ENCODE measurements around the gene RNF149. TPM values are rescaled to one million over a fixed set of nuclear protein-coding genes. Genes with fewer than 3 reads are reported as not detected.
A peak's percentile ranks its signal among the peaks of the same experiment; 100 is the strongest.

Gene RNF149
- total and polyA plus RNA-seq, 9 of the 15 experiments (the other 6 are each of a cell fraction or from before 2014, with no cell fraction given) = 9.0 to 31.5 (median 22.8) TPM

DNA sequence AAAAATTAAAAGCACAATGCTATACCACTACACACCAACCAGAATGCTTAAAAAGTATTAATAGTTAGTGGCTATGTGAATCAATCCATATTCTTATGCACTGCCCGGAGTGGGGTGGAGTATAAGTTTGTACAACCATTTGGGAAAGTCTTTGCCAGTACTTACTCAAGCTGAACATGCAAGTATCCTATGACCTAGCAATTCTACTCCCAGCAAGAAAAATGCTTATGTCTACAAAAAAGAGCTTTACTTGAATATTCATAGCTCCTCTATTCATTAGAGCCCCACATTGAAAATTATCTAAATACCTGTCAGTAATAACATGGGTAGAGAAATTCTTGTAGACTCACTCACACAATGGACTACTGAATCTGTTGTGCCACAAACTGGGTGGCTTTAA, 77.3 kb downstream of the RNF149 start (continued):
- TF ChIP-seq, protein P1, sequence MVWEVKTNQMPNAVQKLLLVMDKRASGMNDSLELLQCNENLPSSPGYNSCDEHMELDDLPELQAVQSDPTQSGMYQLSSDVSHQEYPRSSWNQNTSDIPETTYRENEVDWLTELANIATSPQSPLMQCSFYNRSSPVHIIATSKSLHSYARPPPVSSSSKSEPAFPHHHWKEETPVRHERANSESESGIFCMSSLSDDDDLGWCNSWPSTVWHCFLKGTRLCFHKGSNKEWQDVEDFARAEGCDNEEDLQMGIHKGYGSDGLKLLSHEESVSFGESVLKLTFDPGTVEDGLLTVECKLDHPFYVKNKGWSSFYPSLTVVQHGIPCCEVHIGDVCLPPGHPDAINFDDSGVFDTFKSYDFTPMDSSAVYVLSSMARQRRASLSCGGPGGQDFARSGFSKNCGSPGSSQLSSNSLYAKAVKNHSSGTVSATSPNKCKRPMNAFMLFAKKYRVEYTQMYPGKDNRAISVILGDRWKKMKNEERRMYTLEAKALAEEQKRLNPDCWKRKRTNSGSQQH (CRISPR knock-in tag; IDR thresholded peaks at IDR 0.05) = no peak
- no peak for TF ChIP-seq YBX1 (IDR thresholded peaks at IDR 0.05)
- peak; percentile 79 for TF ChIP-seq ZNF316 (IDR thresholded peaks at IDR 0.05)
- TF ChIP-seq ADNP (tag; IDR thresholded peaks at IDR 0.05) = no peak
- no peak for TF ChIP-seq ARHGAP35 (IDR thresholded peaks at IDR 0.05; ENCODE audit: partially characterized antibody)
- peak; percentile 24; the same call in 1 of the 2 replicates for TF ChIP-seq MAFK (IDR thresholded peaks at IDR 0.05; ENCODE audit: low read length)

DNA sequence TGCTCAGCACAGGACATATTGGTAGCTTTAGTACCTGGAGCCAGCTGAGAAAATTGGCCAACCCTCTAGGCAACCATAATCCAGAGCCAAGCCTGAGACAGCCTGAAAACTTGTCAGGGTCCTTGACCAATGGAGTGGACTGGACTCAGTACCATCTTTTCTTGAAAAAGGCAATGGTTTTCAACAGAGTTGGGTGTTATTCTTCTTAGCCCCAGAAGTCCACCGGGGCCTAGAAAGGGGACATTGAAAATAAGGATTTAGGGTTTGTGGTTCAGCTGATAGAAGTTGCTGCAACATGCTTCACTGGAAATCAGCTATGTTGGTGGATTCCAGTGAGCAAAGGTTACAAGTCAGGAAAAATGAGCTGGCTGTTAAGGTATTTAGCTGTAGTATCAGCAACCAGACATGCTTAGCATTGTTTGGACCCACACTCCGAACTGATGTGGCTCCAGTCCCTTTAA, 77.9 kb downstream of the RNF149 start:
- Histone ChIP-seq H3K9me3 (replicated peaks; ENCODE audit: control insufficient read depth, insufficient read depth, low read depth, low read length) (peaks cover 19% of the 10 kb centered on the region), H4K20me1 (replicated peaks; ENCODE audit: control insufficient read depth, insufficient read depth, low read length) (no peaks in the 10 kb centered on the region), H3K9me1 (ENCODE audit: control insufficient read depth, insufficient read depth, low read length) (no peaks in the 10 kb centered on the region), H3K4me1 (replicated peaks in 1 of 2; ENCODE audit: control insufficient read depth in 2 of 2, insufficient read depth in 2 of 2, low read length in 2 of 2) (peaks cover 0 to 19% of the 10 kb centered on the region in 2 experiments; a peak in 2 of 5 replicates), H3K27ac (ENCODE audit: extremely low read depth, low read depth, low read length) (peak overlapping the region; percentile 0; the same call in 2 of the 3 replicates), H3K79me2 (ENCODE audit: control insufficient read depth, insufficient read depth, low read length) (peaks cover 18% of the 10 kb centered on the region; the same call in 1 of the 3 replicates), H3K36me3 (ENCODE audit: control insufficient read depth, insufficient read depth, low read length) (no peaks in the 10 kb centered on the region; the same call in 2 of the 3 replicates), H3K9ac (ENCODE audit: insufficient read depth in 1 of 2, low read depth in 2 of 2, low read length in 2 of 2) (peak overlapping the region in 1 of 2 experiments; percentile 64; a peak in 2 of 4 replicates), H3K4me2 (ENCODE audit: insufficient read depth, low read length) (peak overlapping the region; percentile 79), H3K4me3 (peak overlapping the region; percentile 5; the same call in 1 of the 2 replicates), H2AFZ (ENCODE audit: low read depth, low read length) (peak overlapping the region; percentile 77), H3K27me3 (ENCODE audit: control insufficient read depth in 2 of 2, insufficient read depth in 2 of 2, low read length in 2 of 2) (no peaks in the 10 kb centered on the region)
- ChIA-PET CTCF (ENCODE audit: low intra/inter-chr PET ratio) (no interaction called here), POLR2A (interaction anchor here (0.9 kb wide), 1 partner anchor 9 kb away, joined by 3 read pairs; no protein-coding TSS in a partner anchor)
- no TSS peak for BruUV-seq (replicated peaks)
- WGBS (ENCODE audit: insufficient coverage, low coverage, missing lambda C conversion rate) = 7% methylated on average over 2 of the region's 2 CpGs
- in situ Hi-C loops (cut with MboI) (no loop called here), intact Hi-C loops (cut with micrococcal nuclease) (no loop called here)
- no peak for DNase-seq (ENCODE audit: extremely low read depth in 1 of 4, low spot score in 3 of 4)
- ATAC-seq = no peak
- no peak for FAIRE-seq
- TF ChIP-seq ZNF282 (CRISPR knock-in tag; IDR thresholded peaks at IDR 0.05) (no peak), ZNF146 (CRISPR knock-in tag; IDR thresholded peaks at IDR 0.05; ENCODE audit: unreplicated experiment) (no peak), ZNF57 (CRISPR knock-in tag; IDR thresholded peaks at IDR 0.05) (no peak)
- TF ChIP-seq, protein P2, sequence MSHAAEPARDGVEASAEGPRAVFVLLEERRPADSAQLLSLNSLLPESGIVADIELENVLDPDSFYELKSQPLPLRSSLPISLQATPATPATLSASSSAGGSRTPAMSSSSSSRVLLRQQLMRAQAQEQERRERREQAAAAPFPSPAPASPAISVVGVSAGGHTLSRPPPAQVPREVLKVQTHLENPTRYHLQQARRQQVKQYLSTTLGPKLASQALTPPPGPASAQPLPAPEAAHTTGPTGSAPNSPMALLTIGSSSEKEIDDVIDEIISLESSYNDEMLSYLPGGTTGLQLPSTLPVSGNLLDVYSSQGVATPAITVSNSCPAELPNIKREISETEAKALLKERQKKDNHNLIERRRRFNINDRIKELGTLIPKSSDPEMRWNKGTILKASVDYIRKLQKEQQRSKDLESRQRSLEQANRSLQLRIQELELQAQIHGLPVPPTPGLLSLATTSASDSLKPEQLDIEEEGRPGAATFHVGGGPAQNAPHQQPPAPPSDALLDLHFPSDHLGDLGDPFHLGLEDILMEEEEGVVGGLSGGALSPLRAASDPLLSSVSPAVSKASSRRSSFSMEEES (CRISPR knock-in tag; IDR thresholded peaks at IDR 0.05) = no peak
- TF ChIP-seq, protein P3, sequence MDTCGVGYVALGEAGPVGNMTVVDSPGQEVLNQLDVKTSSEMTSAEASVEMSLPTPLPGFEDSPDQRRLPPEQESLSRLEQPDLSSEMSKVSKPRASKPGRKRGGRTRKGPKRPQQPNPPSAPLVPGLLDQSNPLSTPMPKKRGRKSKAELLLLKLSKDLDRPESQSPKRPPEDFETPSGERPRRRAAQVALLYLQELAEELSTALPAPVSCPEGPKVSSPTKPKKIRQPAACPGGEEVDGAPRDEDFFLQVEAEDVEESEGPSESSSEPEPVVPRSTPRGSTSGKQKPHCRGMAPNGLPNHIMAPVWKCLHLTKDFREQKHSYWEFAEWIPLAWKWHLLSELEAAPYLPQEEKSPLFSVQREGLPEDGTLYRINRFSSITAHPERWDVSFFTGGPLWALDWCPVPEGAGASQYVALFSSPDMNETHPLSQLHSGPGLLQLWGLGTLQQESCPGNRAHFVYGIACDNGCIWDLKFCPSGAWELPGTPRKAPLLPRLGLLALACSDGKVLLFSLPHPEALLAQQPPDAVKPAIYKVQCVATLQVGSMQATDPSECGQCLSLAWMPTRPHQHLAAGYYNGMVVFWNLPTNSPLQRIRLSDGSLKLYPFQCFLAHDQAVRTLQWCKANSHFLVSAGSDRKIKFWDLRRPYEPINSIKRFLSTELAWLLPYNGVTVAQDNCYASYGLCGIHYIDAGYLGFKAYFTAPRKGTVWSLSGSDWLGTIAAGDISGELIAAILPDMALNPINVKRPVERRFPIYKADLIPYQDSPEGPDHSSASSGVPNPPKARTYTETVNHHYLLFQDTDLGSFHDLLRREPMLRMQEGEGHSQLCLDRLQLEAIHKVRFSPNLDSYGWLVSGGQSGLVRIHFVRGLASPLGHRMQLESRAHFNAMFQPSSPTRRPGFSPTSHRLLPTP (IDR thresholded peaks at IDR 0.05; ENCODE audit: borderline replicate concordance, extremely low read depth, insufficient read length) = no peak
- TF ChIP-seq, protein P4, sequence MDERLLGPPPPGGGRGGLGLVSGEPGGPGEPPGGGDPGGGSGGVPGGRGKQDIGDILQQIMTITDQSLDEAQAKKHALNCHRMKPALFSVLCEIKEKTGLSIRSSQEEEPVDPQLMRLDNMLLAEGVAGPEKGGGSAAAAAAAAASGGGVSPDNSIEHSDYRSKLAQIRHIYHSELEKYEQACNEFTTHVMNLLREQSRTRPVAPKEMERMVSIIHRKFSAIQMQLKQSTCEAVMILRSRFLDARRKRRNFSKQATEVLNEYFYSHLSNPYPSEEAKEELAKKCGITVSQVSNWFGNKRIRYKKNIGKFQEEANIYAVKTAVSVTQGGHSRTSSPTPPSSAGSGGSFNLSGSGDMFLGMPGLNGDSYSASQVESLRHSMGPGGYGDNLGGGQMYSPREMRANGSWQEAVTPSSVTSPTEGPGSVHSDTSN (CRISPR knock-in tag; IDR thresholded peaks at IDR 0.05; ENCODE audit: low read depth) = no peak
- TF ChIP-seq, protein P4 (tag; conservative IDR thresholded peaks at IDR 0.05; ENCODE audit: low read depth) = no peak
